ENCODE results near the gene GCN1.

The GCN1 gene

DNA sequence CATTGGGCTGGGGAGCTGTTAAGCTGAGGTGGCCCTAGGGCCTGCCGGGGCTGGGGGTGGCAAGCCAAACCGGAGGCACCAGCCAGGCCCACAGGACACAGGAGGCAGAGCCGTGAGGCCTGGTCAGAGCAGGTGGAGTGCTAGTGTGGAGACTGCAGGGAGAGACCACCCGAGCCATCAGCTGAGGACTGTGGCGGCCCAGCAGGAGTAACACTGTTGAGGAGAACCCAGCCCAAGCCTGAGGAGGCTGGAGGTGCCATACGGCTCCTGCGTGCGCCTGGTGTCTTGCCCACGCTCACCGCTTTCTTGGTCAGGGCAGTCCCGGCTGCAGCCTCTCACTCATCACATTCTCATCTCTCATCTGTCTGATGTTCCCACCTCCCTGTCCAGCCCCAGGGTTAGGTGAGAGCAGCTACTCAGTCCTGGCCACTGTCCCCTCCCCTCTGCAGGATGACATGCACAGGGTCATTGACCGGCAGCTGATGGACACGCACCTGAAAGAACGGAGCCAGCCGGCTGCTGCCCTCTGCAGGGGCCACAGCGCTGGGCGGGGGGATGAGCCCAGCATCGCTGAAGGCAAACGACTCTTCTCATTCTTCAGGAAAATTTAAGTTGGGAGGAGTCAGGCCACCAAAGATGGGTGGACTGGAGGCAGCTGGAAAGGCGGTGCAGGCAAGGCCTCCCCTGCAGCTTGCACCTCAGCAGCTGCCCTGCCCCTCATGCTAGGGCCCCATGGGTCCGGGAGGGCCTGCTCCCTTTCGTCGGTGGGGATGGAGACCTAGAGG is 101.8 kb downstream of the GCN1 start:
- TF ChIP-seq CTCF (conservative IDR thresholded peaks at IDR 0.05): no peak
- TF ChIP-seq ZFX (IDR thresholded peaks at IDR 0.05): no peak
- no peak overlapping the region for H3K27ac ChIP-seq

GRCh38 chr12:120091371-120092090 is 103.0 kb downstream of the GCN1 start:
- no peak for TF ChIP-seq ZFX (IDR thresholded peaks at IDR 0.05)
- TF ChIP-seq CTCF (conservative IDR thresholded peaks at IDR 0.05): no peak
- H3K27ac ChIP-seq: no peak overlapping the region

DNA sequence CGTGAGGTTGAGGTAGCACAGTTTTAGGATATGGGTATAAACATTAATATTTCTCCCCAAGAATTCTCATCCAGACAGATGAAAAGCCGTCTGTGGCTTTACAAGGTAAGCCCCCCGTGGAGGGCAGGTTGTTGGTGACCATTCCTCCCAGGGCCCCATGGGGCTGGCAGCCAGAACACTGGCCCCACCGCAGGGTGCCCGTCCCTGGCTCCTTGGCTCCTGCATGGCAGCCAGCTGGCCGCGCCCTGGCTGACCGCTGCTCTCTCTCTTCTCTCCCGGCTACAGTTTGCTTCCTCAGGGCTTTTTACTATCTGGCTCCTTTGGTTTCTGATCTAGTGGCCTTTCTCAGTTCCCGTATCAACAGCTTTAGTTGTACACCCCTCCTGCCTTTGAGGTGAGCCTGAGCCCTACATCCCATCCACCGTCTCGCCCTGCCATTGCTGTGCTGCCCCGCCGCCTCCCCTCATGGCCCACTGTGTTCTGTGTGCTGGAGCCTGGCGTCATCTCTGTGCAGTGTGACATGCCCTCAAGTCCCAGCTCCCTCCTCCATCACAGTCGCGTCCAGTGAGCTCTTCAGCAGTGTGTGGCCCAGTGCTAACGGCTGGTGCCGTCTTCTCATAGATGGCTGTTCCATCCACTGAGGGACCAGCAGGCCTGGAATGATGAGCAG is 103.8 kb downstream of the GCN1 start:
- TF ChIP-seq CTCF (conservative IDR thresholded peaks at IDR 0.05) (no peak), ZFX (IDR thresholded peaks at IDR 0.05) (no peak)
- H3K27ac ChIP-seq: no peak overlapping the region

DNA sequence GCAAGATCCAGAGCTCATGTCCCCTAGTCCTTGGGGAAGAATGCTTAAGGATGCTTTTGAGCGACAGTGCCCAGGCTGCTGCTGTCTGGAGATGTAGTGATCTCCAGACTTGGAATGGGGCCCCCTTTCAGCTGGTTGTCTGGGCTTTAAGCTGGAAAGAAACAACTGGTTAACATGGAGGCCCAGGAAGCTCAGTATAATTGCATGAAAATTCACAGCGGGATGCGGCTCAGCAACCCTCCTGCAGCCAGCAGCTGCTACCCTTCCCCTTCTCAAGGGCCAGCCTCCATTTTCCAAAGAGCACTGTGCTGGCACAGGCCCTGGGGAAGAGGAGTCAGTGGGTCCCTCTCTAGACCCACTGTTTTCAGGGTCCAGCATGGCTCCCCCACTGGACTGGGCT is 104.3 kb downstream of the GCN1 start:
- H3K27ac ChIP-seq: no peak overlapping the region
- no peak for TF ChIP-seq ZFX (IDR thresholded peaks at IDR 0.05)
- no peak for TF ChIP-seq CTCF (conservative IDR thresholded peaks at IDR 0.05)

DNA sequence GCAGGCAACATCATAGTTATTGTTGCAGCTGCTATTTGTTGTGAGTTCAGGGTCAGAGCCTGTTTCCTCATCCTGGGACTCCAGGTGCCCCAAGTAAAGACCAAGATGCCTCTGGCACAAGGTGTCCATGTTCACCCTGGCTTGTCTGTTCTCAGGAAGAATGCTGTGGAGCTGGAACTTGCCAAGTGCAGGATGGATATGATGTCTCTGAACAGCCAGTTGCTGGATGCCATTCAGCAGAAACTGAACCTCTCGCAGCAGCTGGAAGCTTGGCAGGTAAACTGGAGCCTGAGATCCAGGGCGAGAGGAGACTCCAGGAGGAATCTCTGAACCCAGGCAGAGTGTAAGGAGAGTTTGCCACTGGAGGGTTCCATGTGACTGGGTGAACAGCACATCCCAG is 104.7 kb downstream of the GCN1 start:
- TF ChIP-seq CTCF (conservative IDR thresholded peaks at IDR 0.05): no peak
- TF ChIP-seq ZFX (IDR thresholded peaks at IDR 0.05): no peak
- no peak overlapping the region for H3K27ac ChIP-seq

DNA sequence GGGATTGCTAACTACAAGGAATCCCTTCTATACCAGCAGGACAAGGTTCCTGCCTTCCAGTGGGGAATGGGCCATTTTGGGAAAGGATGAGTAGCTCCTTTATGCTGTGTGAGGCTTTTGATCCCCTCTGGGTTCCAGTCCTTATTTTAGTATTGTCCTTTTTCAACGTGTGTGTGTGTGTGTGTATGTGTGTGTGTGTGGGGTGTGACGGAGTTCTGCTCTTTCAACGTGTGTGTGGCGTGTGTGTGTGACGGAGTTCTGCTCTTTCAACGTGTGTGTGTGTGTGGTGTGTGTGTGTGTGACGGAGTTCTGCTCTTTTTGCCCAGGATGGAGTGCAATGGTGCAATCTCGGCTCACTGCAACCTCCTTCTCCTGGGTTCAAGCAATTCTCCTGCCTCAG is 105.4 kb downstream of the GCN1 start:
- no peak overlapping the region for H3K27ac ChIP-seq
- TF ChIP-seq ZFX (IDR thresholded peaks at IDR 0.05) (no peak), CTCF (conservative IDR thresholded peaks at IDR 0.05) (no peak)

All from C4-2B (cell line).